ENCODE results near the gene GSX2.

- TF ChIP-seq, protein P1, sequence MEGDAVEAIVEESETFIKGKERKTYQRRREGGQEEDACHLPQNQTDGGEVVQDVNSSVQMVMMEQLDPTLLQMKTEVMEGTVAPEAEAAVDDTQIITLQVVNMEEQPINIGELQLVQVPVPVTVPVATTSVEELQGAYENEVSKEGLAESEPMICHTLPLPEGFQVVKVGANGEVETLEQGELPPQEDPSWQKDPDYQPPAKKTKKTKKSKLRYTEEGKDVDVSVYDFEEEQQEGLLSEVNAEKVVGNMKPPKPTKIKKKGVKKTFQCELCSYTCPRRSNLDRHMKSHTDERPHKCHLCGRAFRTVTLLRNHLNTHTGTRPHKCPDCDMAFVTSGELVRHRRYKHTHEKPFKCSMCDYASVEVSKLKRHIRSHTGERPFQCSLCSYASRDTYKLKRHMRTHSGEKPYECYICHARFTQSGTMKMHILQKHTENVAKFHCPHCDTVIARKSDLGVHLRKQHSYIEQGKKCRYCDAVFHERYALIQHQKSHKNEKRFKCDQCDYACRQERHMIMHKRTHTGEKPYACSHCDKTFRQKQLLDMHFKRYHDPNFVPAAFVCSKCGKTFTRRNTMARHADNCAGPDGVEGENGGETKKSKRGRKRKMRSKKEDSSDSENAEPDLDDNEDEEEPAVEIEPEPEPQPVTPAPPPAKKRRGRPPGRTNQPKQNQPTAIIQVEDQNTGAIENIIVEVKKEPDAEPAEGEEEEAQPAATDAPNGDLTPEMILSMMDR (IDR thresholded peaks at IDR 0.05 in 8 of 11, conservative IDR thresholded peaks at IDR 0.05 in 3 of 11) = no peak
- no peak for TF ChIP-seq POLR2AphosphoS5 (IDR thresholded peaks at IDR 0.05)
- TF ChIP-seq POLR2A (IDR thresholded peaks at IDR 0.05) = no peak
Measured at GRCh38 chr4:54140287-54140686, 40.3 kb downstream of the GSX2 start.
